ENCODE results near the gene MXRA8.

The MXRA8 gene

GRCh38 chr1:1314237-1314586, 44.1 kb downstream of the MXRA8 start:
- TF ChIP-seq CTCF (IDR thresholded peaks at IDR 0.05; ENCODE audit: control insufficient read depth, insufficient read depth, low read depth, low read length, missing control alignments) = no peak
- no peak for DNase-seq (ENCODE audit: low read depth)
- no peak overlapping the region for H3K4me3 ChIP-seq (ENCODE audit: control insufficient read depth, low read depth, low read length)

GRCh38 chr1:1313500-1314236, 44.7 kb downstream of the MXRA8 start:
- no peak overlapping the region for H3K4me3 ChIP-seq (ENCODE audit: control insufficient read depth, low read depth, low read length)
- DNase-seq (ENCODE audit: low read depth) = no peak
- no peak for TF ChIP-seq CTCF (IDR thresholded peaks at IDR 0.05; ENCODE audit: control insufficient read depth, insufficient read depth, low read depth, low read length, missing control alignments)

- H3K4me3 ChIP-seq (ENCODE audit: control insufficient read depth, low read depth, low read length) = no peak overlapping the region
- no peak for TF ChIP-seq CTCF (IDR thresholded peaks at IDR 0.05; ENCODE audit: control insufficient read depth, insufficient read depth, low read depth, low read length, missing control alignments)
- no peak for DNase-seq (ENCODE audit: low read depth)
Measured at GRCh38 chr1:1312450-1313314, 45.7 kb downstream of the MXRA8 start.

GRCh38 chr1:1311107-1312104, 46.9 kb downstream of the MXRA8 start:
- no peak for TF ChIP-seq CTCF (IDR thresholded peaks at IDR 0.05; ENCODE audit: control insufficient read depth, insufficient read depth, low read depth, low read length, missing control alignments)
- no peak for DNase-seq (ENCODE audit: low read depth)

GRCh38 chr1:1310476-1311053, 47.8 kb downstream of the MXRA8 start:
- no peak overlapping the region for H3K4me3 ChIP-seq (ENCODE audit: control insufficient read depth, low read depth, low read length)
- no peak for TF ChIP-seq CTCF (IDR thresholded peaks at IDR 0.05; ENCODE audit: control insufficient read depth, insufficient read depth, low read depth, low read length, missing control alignments)
- no peak for DNase-seq (ENCODE audit: low read depth)

More at GRCh38 chr1:1311107-1312104, 46.9 kb downstream of the MXRA8 start:
- no peak overlapping the region for H3K4me3 ChIP-seq (ENCODE audit: control insufficient read depth, low read depth, low read length)

- DNase-seq (ENCODE audit: low read depth) = no peak
- H3K4me3 ChIP-seq (ENCODE audit: control insufficient read depth, low read depth, low read length) = no peak overlapping the region
- no peak for TF ChIP-seq CTCF (IDR thresholded peaks at IDR 0.05; ENCODE audit: control insufficient read depth, insufficient read depth, low read depth, low read length, missing control alignments)
Measured at GRCh38 chr1:1310109-1310385, 48.3 kb downstream of the MXRA8 start.
